NCI-H446 treated with DMSO at 0.1 percent for 48 hours (cell line): ENCODE results near the gene LCN12.

Experiments
- DNase-seq: peaks from one replicate; lab custom pipeline; 2025; lab: John Stamatoyannopoulos, UW

LCN12 gene

DNA sequence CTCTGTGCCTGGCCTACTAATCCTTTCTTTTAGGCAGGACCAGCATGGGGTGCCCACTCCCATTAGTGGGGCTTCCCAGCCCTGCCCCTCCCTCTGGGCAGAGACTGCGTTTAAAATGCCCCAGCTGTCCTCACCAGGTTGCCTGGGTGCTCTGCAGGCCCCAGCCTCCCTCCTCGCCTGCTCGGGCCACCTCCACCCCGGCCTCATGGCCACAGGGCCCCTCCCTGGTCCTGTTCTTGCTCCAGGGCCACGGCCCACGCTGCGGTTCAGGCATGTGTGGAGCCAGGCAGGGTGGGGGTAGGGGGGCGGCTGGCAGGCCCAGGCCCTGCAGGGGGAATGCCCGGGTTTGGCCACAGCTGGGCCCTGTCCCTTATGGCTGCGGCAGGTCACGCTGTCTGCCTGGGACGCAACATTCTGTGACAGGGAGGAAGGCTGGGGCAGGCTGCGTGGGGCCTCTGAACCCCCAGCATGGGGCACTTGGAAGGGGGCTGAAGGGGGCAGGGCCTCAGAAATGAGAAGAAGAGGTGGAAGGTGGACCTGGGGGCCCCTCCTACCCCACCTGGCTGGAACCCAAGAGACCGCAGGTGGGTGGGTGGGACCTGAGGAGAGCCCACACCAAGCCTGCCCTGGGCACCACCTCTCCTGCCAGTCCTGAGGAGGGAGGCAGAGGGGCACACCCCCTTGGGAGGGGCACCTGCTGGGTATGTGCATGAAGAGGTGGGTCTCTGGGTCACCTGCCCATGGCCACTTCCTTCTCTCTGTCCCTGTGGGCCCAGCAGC lies at the start of gene LCN12:
LCN12 (plus strand) TSS at position 733 of the 780 bp plus-strand sequence. CDS start 55 bp downstream, outside the sequence.
- DNase-seq, result no peak

GRCh38 chr9:136903041-136903554 lies 49.0 kb upstream of the LCN12 start:
- DNase-seq, result no peak

GRCh38 chr9:136906266-136906665 lies 45.8 kb upstream of the LCN12 start:
- no peak for DNase-seq

DNA sequence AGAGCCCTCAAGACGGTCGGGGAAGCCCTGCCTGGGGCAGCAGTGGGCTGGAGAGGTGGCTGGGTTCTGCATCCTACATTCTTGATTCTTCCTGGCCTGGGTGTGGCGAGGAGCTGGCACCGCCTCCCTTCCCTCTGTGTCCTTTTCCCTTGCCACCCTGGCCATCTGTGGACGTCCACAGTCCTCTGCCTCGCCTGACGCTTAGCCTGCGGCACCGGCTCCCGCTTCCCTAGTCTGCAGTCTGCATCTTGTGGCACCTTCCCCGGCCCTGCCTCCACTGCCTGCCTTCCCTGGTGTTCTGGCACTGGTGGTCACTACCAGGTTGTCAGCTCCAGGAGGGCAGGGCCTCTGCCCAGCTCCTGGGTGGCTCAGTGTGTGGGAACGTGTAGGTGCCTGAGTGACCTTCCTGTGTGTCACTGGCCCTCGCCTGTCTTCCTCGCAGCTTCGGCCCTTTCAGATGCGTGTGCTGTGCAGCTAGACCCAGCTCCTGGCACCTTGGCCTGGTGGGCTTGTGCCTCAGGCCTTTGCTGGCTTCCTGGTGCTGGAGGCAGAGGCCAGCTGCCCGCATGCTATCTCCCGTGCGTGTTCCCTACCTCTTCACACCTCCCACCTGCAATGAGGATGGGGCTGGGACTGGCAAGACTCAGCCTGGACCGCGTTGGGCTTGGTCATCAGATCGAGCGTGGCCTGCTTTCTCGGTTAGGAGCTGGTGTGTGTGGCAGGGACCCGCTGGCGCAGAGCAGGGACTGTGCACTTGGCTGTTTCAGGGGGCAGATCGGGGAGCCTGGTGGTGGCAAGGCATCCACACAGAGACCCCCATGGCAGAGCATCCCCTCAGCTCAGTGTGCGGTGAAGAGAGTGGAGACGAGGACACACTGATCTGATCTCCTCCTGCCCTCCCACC lies 44.8 kb upstream of the LCN12 start:
- no peak for DNase-seq

DNA sequence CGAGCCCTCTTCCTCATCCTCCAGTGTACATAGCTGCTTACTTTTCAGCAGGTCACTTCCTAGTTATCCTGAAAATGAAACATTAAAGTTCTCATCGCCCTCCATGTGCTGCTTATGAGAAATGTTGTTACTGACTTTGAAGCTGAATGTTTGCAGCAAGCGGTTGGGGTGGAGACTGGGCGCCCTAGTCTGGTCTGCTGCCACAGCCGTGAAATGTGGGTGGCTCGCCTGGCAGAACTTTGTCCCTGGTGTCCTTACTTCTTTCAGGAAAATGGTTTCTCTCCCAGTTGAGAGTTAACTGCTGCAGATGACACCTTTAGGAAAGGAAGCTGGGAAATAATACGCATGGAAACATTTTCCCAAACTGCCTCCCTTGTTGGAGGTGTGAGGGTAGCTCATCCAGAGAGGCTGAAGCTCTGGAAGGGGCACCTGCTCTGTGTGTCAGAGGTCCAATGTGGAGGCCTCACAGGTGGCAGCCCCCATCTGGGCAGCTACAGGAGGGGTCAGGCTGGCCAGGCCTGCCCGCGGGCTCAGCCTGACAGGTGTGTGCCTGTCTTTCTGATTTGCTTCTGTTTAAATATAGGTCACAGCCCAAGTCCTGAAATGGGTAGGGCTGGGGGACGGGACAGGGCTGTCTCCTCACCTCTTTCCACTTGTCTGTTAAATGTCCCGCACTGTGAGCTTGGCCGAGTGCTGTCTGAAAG lies 41.7 kb upstream of the LCN12 start:
- DNase-seq, result no peak

GRCh38 chr9:136910901-136911245 lies 41.2 kb upstream of the LCN12 start:
- DNase-seq, result no peak

GRCh38 chr9:136913701-136914438 lies 38.2 kb upstream of the LCN12 start:
- DNase-seq, result no peak

- DNase-seq, result no peak
These were observed 36.3 kb upstream of the LCN12 start for GRCh38 chr9:136915632-136916329.

- DNase-seq, result no peak
These were observed 35.5 kb upstream of the LCN12 start for GRCh38 chr9:136916330-136917184.

- DNase-seq, result no peak
These were observed 34.2 kb upstream of the LCN12 start for GRCh38 chr9:136917902-136918301.

DNA sequence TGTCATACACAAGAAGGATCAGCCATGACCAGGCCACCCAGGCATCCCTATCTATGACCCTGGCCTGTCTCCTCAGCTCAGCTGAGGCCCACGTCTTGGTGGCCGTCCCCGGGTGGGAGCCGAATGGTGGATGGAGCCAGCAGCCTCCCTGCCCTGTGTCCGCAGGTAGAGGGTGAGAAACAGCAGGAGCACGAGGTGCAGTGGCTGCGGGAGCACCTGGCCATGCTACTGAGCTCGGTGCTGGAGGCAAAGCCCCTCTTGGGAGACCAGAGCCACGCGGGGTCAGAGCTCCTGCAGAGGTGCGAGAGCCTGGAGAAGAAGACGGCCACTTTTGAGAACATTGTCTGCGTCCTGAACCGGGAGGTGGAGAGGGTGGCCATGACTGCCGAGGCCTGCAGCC lies 32.0 kb upstream of the LCN12 start:
- DNase-seq, result no peak

DNA sequence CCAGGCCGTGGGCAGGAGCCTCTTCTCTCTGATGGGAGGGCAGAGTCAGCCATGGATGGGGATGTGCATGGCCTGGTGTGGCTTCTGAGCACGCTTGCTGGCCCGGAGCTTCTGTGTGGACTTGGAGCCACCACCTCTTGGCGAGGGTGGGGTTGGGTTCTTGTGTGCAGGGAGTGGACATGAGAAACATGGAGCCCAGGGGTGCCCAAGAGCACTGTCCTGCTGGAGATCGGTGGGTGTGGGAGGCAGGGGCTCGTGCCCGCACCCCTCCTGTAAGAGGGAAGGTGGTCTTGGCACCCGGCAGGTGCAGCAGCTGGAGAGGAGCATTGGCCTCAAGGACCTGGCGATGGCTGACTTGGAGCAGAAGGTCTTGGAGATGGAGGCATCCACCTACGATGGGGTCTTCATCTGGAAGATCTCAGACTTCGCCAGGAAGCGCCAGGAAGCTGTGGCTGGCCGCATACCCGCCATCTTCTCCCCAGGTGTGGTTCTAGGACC lies 31.3 kb upstream of the LCN12 start:
- DNase-seq, result no peak

GRCh38 chr9:136921307-136921706 lies 30.8 kb upstream of the LCN12 start:
- DNase-seq, result no peak

- no peak for DNase-seq
These were observed 30.4 kb upstream of the LCN12 start for GRCh38 chr9:136921718-136922117.

DNA sequence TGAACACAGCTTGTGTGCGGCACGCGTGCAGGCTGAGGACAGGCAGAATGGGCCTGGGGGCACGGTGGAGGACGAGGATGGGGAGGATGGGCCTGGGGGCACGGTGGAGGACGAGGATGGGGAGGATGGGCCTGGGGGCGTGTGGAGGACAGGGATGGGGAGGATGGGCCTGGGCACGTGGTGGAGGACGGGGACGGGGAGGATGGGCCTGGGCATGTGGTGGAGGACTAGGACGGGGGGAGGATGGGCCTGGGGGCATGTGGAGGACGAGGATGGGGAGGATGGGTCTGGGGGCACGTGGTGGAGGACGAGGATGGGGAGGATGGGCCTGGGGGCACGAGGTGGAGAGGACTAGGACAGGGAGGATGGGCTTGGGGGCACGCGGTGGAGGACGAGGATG lies 29.5 kb upstream of the LCN12 start:
- DNase-seq, result no peak

DNA sequence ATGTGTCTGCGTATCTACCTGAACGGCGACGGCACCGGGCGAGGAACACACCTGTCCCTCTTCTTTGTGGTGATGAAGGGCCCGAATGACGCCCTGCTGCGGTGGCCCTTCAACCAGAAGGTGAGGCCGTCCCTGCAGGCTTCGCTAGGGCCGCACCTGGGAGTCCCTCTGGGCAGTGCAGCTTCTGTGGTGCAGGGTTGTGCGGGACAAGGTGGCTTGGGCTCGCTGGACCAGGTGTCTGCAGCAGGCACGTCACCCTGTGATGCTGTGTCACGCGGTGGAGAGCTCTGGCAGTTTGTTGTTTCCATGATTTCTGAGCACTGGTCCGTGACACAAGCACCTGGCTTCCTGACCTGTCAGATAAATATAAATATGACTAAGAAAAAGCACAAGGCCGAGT lies 28.2 kb upstream of the LCN12 start:
- DNase-seq, result no peak

- DNase-seq, result no peak
These were observed 26.5 kb upstream of the LCN12 start for GRCh38 chr9:136925414-136926153.

- DNase-seq, result no peak
These were observed 25.8 kb upstream of the LCN12 start for GRCh38 chr9:136926154-136926704.

DNA sequence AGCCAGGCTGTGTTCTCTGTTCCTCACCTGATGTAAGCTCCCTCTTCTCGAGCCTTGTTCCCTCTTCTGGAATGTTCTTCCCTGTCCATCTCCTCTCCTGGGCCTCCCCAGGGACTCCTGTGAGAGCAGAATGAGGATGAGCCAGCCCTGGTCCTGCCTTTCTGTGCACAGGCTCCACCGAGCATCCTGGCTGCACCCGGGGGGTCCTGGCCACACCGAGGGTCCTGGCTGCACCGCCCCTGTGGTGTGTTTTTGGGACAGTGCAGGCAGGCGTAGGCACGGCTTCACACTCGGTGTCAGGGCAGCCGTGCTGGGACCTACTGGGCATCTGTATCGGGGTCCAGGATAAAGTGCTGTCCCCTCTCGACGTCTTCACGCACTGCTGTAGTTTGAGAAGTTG lies 25.3 kb upstream of the LCN12 start:
- DNase-seq, result no peak
